ENCODE results near the gene ADAP1.
A peak's percentile ranks its signal among the peaks of the same experiment; 100 is the strongest.

Gene ADAP1

DNA sequence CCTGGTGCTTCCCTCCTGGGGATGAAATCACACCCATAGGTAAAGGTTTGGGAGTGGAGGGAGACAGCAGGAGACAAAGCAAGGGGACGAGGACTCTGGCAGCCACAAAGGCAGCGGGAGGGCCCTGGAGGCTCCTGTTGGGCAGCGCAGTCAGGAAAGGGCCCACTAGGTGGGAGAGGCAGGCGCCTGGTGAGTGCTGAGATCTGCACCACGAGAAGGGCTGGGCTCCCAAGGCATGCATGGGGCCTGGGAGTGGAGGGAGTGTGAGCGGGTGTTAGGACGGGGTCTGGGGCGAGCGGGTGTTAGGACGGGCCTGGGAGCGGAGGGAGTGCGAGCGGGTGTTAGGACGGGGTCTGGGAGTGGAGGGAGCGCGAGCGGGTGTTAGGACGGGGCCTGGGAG is 65.1 kb downstream of the ADAP1 start:
- no peak for DNase-seq

DNA sequence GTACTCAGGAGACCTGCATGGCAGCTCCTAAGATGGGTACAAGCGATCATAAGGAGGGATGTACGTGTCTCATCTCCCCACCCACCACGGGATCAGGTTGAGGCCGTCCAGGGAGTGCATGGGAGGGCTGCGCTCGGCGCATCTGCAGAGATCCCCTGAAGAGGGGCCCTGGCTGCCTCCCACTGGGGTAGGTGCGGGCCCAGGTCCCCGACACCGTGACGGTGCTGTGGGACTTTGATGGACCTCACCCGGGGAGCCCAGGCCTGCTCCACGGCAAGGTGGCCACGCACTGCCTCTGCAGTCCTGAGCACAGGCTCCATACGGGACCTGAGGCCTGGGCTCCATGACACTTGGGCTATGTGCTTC is 65.5 kb downstream of the ADAP1 start:
- no peak for DNase-seq

DNA sequence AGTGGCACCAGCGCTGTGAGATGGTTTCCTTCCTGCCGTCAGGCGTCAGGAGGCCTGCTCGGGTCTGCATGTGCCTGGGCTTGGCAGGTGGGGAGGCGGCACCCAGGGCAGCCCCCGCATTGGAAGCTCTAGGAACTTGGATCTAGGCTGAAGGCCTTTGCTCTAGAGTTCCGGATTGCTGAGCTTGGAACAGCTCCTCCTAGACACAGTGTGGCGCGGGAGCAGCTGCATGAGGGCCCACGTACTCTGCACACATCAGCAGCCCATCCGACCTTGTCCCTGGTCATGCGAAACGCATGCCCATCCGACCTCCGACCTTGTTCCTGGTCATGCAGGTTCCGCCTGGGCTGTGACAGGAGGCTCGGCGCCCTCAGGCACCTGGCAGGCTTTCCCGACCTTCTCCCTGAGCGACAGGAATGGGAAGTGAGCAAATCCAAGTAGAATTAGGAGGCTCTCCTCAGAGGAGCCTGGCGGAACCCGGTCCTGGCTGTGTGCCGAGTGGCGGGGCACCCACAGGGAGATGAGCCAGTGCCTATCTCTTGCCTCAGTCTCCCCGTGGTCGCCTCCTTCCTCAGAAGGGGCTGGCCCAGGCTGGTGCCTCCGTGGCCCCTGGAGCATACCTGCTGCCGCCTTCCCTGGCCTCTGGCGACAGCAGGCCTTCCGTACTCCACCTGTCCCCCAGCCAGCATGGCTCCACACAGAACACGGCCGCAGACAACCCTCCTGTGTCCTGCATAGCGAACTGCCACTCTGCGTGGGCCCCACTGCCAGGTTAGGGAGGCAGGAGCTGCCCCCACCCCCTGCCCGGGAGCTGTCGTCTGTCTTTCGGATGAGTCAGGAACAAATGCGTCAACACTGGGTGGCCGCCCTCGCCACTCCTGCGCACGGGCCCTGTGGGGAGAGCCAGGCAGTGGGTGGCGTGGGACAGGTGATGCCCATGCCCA is 66.1 kb downstream of the ADAP1 start:
- no peak for DNase-seq

- DNase-seq = no peak
Measured at GRCh38 chr7:887488-887820, 67.0 kb downstream of the ADAP1 start.

GRCh38 chr7:886626-887487 is 67.6 kb downstream of the ADAP1 start:
- DNase-seq = no peak

GRCh38 chr7:885893-886625 is 68.4 kb downstream of the ADAP1 start:
- no peak for DNase-seq

GRCh38 chr7:885261-885892 is 69.1 kb downstream of the ADAP1 start:
- no peak for DNase-seq

DNA sequence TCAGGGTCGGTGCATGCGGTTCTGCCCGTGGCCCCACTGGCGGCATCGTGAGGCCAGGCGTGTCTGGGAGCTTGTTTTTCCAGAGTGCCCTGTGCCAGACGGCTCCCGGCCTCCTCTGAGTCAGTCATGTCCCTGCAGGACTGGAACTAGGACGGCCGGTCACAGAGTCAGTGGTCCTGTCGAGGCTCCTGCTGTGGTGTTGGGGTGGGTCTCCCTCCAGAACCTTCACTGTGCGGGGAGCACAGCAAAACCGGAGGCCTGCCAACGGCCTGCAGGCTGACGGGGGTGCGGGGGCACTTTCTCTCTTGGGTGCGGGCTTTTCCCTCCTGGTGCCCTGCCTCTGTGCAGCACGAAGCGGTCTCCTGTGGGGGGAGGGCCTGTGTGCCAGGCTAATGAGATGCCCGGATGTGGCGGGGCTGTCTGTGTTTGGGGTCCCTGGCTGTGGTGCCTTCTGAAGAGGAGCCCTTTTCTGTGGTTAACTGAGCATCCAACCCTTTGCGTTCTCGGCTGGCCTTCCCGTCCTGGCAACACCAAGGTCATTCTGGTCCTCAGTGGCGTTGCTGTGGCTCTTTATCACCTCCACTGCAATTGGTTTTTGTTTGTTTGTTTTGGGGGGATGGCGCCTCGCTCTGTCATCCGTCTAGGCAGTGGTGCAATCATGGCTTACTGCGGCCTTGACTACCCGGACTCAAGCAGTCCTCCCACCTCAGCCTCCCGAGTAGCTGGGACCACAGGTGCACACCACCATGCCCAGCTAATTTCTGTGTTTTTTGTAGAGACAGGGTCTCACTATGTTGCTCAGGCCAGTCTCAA is 70.1 kb downstream of the ADAP1 start:
- DNase-seq = no peak

GRCh38 chr7:883055-884021 is 71.1 kb downstream of the ADAP1 start:
- no peak for DNase-seq

DNA sequence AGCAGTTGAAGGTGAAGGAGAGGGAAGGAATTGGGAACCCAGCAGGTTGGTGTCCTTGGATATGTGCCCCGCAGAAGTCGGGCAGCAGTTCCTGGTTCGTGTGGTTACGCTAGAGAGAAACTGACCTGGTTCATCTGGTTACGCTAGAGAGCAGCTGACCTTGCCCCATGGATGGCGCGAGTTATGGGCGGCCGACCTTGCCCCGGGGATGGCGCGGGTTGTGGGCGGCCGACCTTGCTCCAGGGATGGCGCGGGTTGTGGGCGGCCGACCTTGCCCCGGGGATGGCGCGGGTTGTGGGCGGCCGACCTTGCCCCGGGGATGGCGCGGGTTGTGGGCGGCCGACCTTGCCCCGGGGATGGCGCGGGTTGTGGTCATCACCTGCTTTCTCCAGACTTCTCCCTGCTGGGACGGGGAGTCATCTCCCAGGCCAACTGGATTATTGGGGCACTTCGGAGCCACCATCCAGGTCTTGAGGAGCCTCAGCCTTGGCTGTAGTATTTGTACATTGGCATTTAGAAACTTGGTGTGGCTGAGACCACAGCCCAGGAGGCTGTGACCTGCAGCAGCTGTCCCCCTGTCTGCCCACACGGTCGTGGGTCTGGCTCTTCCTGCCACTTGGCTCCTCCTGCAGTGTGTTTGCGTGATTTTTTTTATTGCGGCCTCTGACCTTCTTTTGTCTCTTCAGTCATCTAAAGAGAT is 72.0 kb downstream of the ADAP1 start:
- DNase-seq = no peak

DNA sequence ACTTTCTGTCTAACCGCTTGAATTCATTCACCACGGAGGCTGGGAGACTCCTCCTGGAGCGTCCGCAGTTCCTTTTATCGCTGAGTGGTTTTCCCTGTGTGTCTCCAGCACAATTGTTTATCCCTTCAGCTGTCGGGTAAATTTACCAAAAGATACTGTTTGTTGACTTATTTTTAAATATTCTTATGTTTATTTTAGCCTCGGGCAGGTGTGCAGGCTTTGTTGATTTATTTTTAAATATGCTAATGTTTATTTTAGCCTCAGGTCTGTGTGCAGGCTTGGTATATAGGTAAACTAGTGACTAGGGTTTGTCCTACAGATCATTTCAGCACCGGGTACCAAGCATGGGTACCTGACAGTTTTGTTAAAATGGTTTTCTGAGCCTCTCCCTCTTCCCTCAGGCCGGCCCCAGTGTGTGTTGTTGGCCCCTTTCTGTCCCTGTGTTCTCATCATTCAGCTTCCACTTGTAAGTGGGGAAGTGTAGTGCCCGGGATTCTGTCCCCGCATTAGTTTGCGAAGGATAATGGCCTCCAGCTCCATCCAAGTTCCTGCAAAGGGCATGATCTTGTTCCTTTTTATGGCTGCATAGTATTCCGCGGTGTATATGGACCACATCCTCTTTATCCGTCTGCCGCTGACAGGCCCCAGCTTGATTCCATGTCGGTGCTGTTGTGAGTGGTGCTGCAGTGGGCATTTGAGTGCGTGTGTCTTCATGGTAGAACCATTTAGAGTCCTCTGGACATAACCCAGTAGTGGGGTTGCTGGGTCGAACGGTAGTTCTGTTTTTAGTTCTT is 72.8 kb downstream of the ADAP1 start:
- no peak for DNase-seq

GRCh38 chr7:880450-880849 is 74.0 kb downstream of the ADAP1 start:
- DNase-seq = no peak

DNA sequence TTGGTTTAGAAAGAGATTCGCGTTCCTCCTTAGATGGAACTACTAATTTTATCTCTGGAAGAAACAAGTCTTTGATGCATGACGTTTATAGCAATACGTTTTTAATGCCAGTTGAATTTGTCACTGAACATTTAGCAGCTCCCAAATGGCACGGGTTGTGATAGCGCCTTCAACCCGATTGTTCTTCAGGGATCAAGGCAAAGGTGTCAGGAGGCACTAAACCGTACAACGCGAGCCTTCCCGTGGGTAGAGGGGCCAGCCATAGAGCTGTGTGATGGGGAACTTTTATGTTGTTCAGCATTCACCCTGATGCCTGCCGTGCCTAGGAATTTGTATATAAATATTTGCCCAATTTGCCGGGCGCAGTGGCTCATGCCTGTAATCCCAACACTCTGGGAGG is 74.8 kb downstream of the ADAP1 start:
- DNase-seq = no peak

GRCh38 chr7:879093-879492 is 75.4 kb downstream of the ADAP1 start:
- DNase-seq = no peak

DNA sequence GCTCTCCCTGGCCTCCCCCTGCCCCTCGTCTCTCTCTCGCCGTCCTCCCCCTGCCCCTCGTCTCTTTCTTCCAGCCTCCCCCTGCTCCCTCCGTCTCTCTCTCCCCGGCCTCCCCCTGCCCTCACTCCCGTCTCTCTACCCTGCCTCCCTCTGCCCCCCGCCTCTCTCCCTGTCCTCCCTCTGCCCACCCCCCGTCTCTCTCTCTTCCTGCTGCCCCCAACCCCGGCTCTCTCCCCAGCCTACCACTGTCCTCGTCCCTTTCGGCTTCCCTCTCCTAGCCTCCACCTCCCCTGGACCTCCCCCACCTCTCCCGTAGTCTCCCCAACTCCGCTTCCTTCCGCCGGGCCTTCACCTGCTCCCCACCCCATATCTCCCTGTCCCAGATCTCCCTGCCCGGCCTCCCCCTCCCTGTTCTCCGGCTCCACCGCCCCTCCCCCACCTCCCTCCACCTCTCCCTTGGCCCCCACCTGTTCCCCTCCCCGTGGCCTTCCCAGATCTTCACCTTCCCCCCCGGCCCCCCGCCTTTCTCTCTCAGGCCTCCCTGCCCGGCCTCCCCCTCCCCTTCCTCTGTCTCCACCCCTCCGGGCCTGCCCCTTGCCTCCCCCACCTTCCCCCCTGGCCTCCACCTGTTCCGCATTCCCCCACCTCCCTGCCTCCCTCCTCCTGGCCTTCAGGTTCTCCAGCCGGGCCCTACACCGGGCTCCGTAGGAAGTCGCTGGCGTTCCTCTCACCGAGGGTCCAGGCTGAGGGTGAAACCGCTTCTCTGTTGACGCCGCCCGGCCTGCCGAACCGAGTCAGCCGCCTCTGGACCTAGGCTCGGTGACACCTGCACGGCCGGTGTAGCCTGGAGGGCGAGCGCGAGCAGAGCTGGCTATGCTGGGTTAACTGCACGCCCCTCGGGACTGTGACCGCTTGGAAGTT is 76.9 kb downstream of the ADAP1 start:
- DNase-seq = no peak

- DNase-seq = peak; percentile 19
Measured at GRCh38 chr7:876972-877311, 77.5 kb downstream of the ADAP1 start.

GRCh38 chr7:876077-876971 is 78.2 kb downstream of the ADAP1 start, which contains the start of gene GET4:
Gene GET4, plus strand, starts transcription at chr7:876554. Its CDS starts 92 bp downstream, at chr7:876646.
- DNase-seq = peak; percentile 65
